A673 (cell line): Measurements from ENCODE around the gene SLC38A3. TPM values are rescaled to one million over a fixed set of nuclear protein-coding genes. Genes with fewer than 3 reads are reported as not detected.

Experiments used
- BruUV-seq: library from RNA; stranded (reverse); fragments of 400-500 nt; replicated peaks from 2 replicates; lab custom pipeline; 2021; lab: Mats Ljungman, UMichigan
- CTCF ChIA-PET: fragments of 300-600 bp; sonication (Branson Sonifier 250); formaldehyde crosslinking; loops from one replicate; lab custom pipeline; 2022; ENCODE audit warnings: antibody characterized with exemption; lab: Charles Lee
- POLR2A ChIA-PET: fragments of 300-600 bp; sonication (Branson Sonifier 250); formaldehyde crosslinking; loops from one replicate; lab custom pipeline; 2022; ENCODE audit warnings: antibody characterized with exemption; ENCODE audit not compliant: low non-redundant PET; lab: Charles Lee
- DNase-seq: peaks from one replicate; pipeline ENCODE4 v3.0.0-alpha.2; 2015; ENCODE audit warnings: low spot score
- H3K27ac ChIP-seq: fragments of 200-600 bp; sonication (generic); 2 replicates; pipeline ENCODE4 v1.5.1; 2016; ENCODE audit warnings: mixed run types, low read depth, mild to moderate bottlenecking, mixed read lengths, antibody characterized with exemption, low read length; ENCODE audit not compliant: poor library complexity, severe bottlenecking
- H3K27me3 ChIP-seq: fragments of 200-600 bp; sonication (generic); replicated peaks from 2 replicates; pipeline ENCODE4 v1.6.1; 2017; ENCODE audit warnings: mixed run types, low read depth, mild to moderate bottlenecking, mixed read lengths, antibody characterized with exemption, low read length; ENCODE audit not compliant: insufficient read depth, poor library complexity
- H3K36me3 ChIP-seq: fragments of 200-600 bp; sonication (generic); 2 replicates; pipeline ENCODE4 v1.6.1; 2016; ENCODE audit warnings: mixed run types, mild to moderate bottlenecking, mixed read lengths, antibody characterized with exemption, low read length; ENCODE audit not compliant: insufficient read depth, poor library complexity, severe bottlenecking
- H3K4me1 ChIP-seq: fragments of 200-600 bp; sonication (generic); 2 replicates; pipeline ENCODE4 v1.6.1; 2017; ENCODE audit warnings: mixed run types, mild to moderate bottlenecking, mixed read lengths, antibody characterized with exemption, low read length; ENCODE audit not compliant: insufficient read depth, poor library complexity, severe bottlenecking
- H3K4me3 ChIP-seq: fragments of 200-600 bp; sonication (generic); 2 replicates; pipeline ENCODE4 v1.5.1; 2016; ENCODE audit warnings: low read depth, mixed run types, mild to moderate bottlenecking, mixed read lengths, low read length; ENCODE audit not compliant: poor library complexity, severe bottlenecking
- H3K9me3 ChIP-seq: fragments of 200-600 bp; sonication (generic); 2 replicates; pipeline ENCODE4 v1.6.1; 2016; ENCODE audit warnings: mixed run types, low read depth, mild to moderate bottlenecking, mixed read lengths, antibody characterized with exemption, low read length; ENCODE audit not compliant: poor library complexity, severe bottlenecking
- EZH2 ChIP-seq: fragments of 200-600 bp; sonication (generic); IDR thresholded peaks from 2 replicates; pipeline ENCODE4 v1.6.1; 2017; ENCODE audit warnings: borderline replicate concordance, low read depth, mild to moderate bottlenecking, mixed read lengths, antibody characterized with exemption, low read length; ENCODE audit not compliant: poor library complexity, severe bottlenecking
- intact Hi-C: fragments of 100-400 bp; cut with micrococcal nuclease; formaldehyde crosslinking; loops from one replicate; pipeline ENCODE4 v1.10.0; 2022; ENCODE audit not compliant: unreplicated experiment
- total RNA-seq: library from RNA; stranded (reverse); gene quantifications from 2 replicates; pipeline ENCODE4 v1.2.3, GENCODE V29; 2021
- TF ChIP-seq, protein P1 (sequence below): fragments of 300-800, 200-600 bp; sonication (generic); conservative IDR thresholded peaks from 2 replicates; pipeline ENCODE4 v1.5.1; 2017; ENCODE audit warnings: low read depth, mild to moderate bottlenecking, antibody characterized with exemption, low read length, moderate library complexity, mixed read lengths

The SLC38A3 gene
- total RNA-seq, 1 experiment from 2014 or later, result not detected

DNA sequence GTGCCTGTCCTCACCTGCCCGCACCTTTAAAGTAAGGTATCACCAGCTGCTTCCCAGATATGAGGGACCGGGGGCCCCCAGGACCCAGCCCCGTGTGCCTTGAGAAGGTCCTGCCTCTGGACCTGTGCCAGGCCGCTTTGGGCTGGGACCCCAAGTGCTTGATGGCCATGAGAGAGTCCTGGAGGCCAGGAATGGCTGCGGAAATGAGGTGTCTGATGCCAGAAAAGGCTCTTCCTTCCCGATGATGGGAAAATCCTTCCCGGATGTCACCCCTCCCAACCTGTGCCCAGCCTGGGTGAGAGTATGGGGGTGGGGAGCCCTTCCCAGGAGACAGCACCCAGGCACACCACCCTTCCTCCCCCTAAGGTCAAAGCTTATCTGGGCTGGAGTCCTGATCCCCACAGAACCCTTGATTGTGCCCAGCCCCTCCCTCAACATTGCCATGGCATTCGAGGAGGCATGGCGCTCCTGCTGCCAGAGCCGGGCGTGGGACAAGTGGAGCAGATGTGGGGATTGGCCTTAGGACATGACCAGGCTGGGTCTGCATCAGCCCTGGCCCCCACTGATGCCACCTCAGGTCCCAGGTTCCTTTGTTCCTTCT lies 35.7 kb upstream of the SLC38A3 start:
- POLR2A ChIA-PET, result no interaction called here
- H3K36me3 ChIP-seq, result no peaks in the 10 kb centered on the region
- no peak for DNase-seq
- no peaks in the 10 kb centered on the region for H3K27me3 ChIP-seq
- no peaks in the 10 kb centered on the region for H3K9me3 ChIP-seq
- no peak overlapping the region for H3K27ac ChIP-seq
- peaks cover 19% of the 10 kb centered on the region for H3K4me1 ChIP-seq
- H3K4me3 ChIP-seq, result no peak overlapping the region
- intact Hi-C loops, result no loop called here
- BruUV-seq, result no TSS peak
- CTCF ChIA-PET, result no interaction called here
- TF ChIP-seq, protein P1, sequence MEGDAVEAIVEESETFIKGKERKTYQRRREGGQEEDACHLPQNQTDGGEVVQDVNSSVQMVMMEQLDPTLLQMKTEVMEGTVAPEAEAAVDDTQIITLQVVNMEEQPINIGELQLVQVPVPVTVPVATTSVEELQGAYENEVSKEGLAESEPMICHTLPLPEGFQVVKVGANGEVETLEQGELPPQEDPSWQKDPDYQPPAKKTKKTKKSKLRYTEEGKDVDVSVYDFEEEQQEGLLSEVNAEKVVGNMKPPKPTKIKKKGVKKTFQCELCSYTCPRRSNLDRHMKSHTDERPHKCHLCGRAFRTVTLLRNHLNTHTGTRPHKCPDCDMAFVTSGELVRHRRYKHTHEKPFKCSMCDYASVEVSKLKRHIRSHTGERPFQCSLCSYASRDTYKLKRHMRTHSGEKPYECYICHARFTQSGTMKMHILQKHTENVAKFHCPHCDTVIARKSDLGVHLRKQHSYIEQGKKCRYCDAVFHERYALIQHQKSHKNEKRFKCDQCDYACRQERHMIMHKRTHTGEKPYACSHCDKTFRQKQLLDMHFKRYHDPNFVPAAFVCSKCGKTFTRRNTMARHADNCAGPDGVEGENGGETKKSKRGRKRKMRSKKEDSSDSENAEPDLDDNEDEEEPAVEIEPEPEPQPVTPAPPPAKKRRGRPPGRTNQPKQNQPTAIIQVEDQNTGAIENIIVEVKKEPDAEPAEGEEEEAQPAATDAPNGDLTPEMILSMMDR, result no peak
- TF ChIP-seq EZH2, result no peak

DNA sequence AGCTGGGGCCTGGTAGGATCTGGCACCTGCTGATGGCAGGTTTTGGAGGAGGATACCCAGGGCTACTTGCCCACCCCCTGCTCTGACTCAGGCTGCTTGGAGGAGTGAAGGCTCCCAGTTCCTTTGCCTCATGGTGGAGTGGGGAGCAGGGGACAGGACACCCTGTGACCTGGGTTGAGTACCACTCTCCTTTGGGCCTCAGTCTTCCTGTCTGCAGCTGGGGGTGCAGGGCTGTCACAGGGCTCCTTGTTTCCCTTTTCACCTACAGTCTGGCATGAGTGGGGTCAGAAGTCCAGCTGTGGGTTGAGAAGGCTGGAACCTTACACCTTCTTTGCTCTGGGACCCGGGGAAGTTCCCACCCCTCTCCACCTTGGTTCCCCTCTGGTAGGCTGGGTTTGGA lies 35.2 kb upstream of the SLC38A3 start:
- TF ChIP-seq EZH2, result no peak
- TF ChIP-seq, protein P1, result no peak
- CTCF ChIA-PET, result no interaction called here

DNA sequence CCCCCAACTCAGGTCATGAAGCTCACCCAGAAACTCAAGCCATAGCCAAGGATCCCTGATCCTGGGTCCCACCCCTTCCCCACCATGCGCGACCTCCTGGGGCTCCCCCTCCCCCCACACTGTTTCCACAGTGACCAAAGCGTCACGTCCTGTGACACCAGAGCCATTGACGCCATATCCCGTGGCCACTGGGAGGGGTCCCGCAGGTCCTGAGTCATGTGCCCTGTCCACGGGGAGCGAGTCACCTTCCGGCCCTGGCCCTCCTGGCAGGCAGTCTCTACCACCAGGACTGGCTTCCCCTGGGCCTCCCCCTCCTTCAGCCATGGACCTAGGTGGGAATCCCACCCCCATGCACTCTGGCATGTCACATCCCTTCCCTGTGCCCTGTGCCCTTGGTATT lies 34.4 kb upstream of the SLC38A3 start:
- TF ChIP-seq EZH2, result no peak
- TF ChIP-seq, protein P1, result no peak
- H3K4me1 ChIP-seq, result peaks cover 15% of the 10 kb centered on the region
- intact Hi-C loops, result no loop called here
- no TSS peak for BruUV-seq
- no peaks in the 10 kb centered on the region for H3K27me3 ChIP-seq
- ChIA-PET POLR2A (no interaction called here), CTCF (no interaction called here)
- no peak overlapping the region for H3K27ac ChIP-seq
- DNase-seq, result no peak
- no peaks in the 10 kb centered on the region for H3K9me3 ChIP-seq
- no peaks in the 10 kb centered on the region for H3K36me3 ChIP-seq
- H3K4me3 ChIP-seq, result no peak overlapping the region

More for the DNA sequence above, 35.2 kb upstream of the SLC38A3 start:
- DNase-seq, result no peak
- Histone ChIP-seq H3K4me1 (peaks cover 17% of the 10 kb centered on the region), H3K27ac (no peak overlapping the region), H3K9me3 (no peaks in the 10 kb centered on the region), H3K27me3 (no peaks in the 10 kb centered on the region), H3K36me3 (no peaks in the 10 kb centered on the region), H3K4me3 (no peak overlapping the region)
- BruUV-seq, result no TSS peak
- intact Hi-C loops, result no loop called here
- POLR2A ChIA-PET, result no interaction called here
